Right lobe of liver (tissue), 6 donors: ENCODE results near the gene KCNG3. TPM values are rescaled to one million over a fixed set of nuclear protein-coding genes. Genes with fewer than 3 reads are reported as not detected.

Experiments used
- ATAC-seq, 4 donors: fragments of 200-7000 bp; cut with Tn5 transposase; one replicate each; pipeline ENCODE4 v1.9.1; 2020; ENCODE audit warnings: mild to moderate bottlenecking in 4 of 4, moderate library complexity in 4 of 4
- DNase-seq, 3 donors: peaks; one replicate each; pipeline ENCODE4 v3.0.0-alpha.2; 2020
- H3K27ac ChIP-seq, 3 donors: fragments of 200-600 bp; one replicate each; pipeline ENCODE4 v1.8.0; 2022
- H3K27me3 ChIP-seq, 2 donors: fragments of 200-600 bp; one replicate each; pipeline ENCODE4 v1.8.0; 2022
- H3K36me3 ChIP-seq, 4 donors: fragments of 200-600 bp; sonication (generic) in 1 of 4; one replicate each; pipeline versions ENCODE4 v1.5.1 to v1.8.0; 2017 to 2022; ENCODE audit warnings: control low read depth in 1 of 4
- H3K4me1 ChIP-seq, 4 donors: fragments of 200-600 bp; sonication (generic) in 1 of 4; one replicate each; pipeline versions ENCODE4 v1.5.1 to v1.8.0; 2017 to 2022; ENCODE audit warnings: control low read depth in 1 of 4
- H3K4me3 ChIP-seq, 3 donors: fragments of 200-600 bp; one replicate each; pipeline ENCODE4 v1.8.0; 2022
- H3K9me3 ChIP-seq, 4 donors: fragments of 200-600 bp; sonication (generic) in 1 of 4; one replicate each; pipeline versions ENCODE4 v1.5.1 to v1.8.0; 2017 to 2022; ENCODE audit warnings: control low read depth in 1 of 4
- POLR2A ChIP-seq: fragments of 450-650 bp; IDR thresholded peaks from one replicate; pipeline ENCODE4 v1.6.1; 2017; ENCODE audit warnings: antibody characterized with exemption, mild to moderate bottlenecking
- WGBS: methylation state at CpG from one replicate; pipeline ENCODE4 v1.1.6; 2018; ENCODE audit warnings: low coverage, low lambda C conversion rate; ENCODE audit not compliant: insufficient coverage; ENCODE audit errors: missing lambda C conversion rate; 5-methylcytosine and 5-hydroxymethylcytosine counted together
- intact Hi-C, 2 donors: fragments of 100-400 bp; cut with DNase I; formaldehyde crosslinking; loops; one replicate each; pipeline versions ENCODE4 v1.11.2 to v1.14.1; 2022
- total RNA-seq, 6 experiments: library from RNA; depleted of rRNA in 2 of 6; stranded (reverse); fragments of >200 nt in 2 of 6; fragmentation: NEBNext Ultra II Directional in 3 of 6; extraction: Animal tissue kit (Norgen Biotek cat#: 25700) in 3 of 6; gene quantifications; one replicate each; pipeline versions ENCODE4 v1.1.0 to v1.2.4, GENCODE V29; 2016 to 2023
- TF ChIP-seq, protein P1 (sequence below), 4 donors: fragments of 200-600 bp in 3 of 4; fragments of 450-650 bp in 1 of 4; IDR thresholded peaks; one replicate each; pipeline versions ENCODE4 v1.5.1 to v1.8.0; 2016 to 2022; ENCODE audit warnings: antibody characterized with exemption in 4 of 4, mild to moderate bottlenecking in 2 of 4
- donor health status: DM: no; HTN: yes; CAD: no.
- donor health status: DM: no; HTN: no; CAD: no.
- donor health status: DM: no; HTN: no; CAD: no.
- donor health status: DM: no; HTN: yes; CAD: no.
- donor health status: DM: no; HTN: yes; CAD: no.

Gene KCNG3
- total RNA-seq, 6 experiments from 2014 or later, result 0.06 TPM; not detected in 5

DNA sequence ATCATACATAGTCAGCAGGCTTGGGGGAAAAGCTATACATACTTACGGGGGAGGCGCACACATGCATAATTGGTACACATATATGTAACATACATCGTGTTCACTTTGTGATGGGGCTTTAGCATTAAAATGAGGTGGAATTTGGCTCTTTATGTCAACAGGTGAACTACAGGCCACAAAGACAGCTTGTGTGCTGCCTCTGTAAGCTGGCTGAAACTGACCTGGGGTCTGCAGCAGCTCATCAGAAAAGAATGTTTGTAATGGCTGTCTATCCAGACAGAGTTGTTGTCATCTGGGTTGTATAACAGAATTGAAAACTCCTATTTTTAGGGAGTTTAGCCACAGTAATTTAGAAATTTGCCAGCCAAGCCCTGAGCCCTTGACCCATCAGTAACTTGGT is 4.7 kb upstream of the KCNG3 start:
- DNase-seq, result no peak
- intact Hi-C loops, result no loop called here
- no peaks in the 10 kb centered on the region for H3K36me3 ChIP-seq
- H3K9me3 ChIP-seq, result no peaks in the 10 kb centered on the region
- ATAC-seq, result no peak
- 82% methylated on average over 3 of the region's 3 CpGs for WGBS
- H3K27ac ChIP-seq, result no peak overlapping the region
- H3K4me1 ChIP-seq, result peaks cover 0 to 9% (median 0%) of the 10 kb centered on the region in 4 donors
- TF ChIP-seq, protein P1, sequence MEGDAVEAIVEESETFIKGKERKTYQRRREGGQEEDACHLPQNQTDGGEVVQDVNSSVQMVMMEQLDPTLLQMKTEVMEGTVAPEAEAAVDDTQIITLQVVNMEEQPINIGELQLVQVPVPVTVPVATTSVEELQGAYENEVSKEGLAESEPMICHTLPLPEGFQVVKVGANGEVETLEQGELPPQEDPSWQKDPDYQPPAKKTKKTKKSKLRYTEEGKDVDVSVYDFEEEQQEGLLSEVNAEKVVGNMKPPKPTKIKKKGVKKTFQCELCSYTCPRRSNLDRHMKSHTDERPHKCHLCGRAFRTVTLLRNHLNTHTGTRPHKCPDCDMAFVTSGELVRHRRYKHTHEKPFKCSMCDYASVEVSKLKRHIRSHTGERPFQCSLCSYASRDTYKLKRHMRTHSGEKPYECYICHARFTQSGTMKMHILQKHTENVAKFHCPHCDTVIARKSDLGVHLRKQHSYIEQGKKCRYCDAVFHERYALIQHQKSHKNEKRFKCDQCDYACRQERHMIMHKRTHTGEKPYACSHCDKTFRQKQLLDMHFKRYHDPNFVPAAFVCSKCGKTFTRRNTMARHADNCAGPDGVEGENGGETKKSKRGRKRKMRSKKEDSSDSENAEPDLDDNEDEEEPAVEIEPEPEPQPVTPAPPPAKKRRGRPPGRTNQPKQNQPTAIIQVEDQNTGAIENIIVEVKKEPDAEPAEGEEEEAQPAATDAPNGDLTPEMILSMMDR (IDR thresholded peaks at IDR 0.05), result no peak
- peaks cover 0 to under 1% of the 10 kb centered on the region in 2 donors for H3K27me3 ChIP-seq
- H3K4me3 ChIP-seq, result no peak overlapping the region

DNA sequence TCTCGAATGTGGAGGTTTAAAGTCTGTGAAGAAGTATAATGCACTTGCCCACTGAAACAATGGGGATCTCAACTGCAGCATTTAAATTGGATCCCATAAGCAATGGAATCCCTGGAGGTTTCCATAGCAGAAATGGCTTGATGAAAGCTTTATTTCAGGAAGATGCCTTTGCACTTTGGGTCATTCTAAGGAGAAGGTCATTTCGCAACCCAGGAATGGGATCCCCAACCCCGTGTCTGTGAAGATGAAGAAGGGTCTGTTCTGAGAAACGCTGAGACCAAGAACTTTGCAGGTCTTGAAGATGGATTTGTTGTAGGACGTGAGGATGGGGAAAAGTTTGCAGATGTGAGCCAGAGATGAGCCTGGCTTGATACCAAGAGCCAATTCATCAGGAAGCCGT is 1.8 kb upstream of the KCNG3 start:
- H3K9me3 ChIP-seq, result no peaks in the 10 kb centered on the region
- no peak overlapping the region for H3K4me3 ChIP-seq
- no peak overlapping the region for H3K27ac ChIP-seq
- no peak for DNase-seq
- H3K4me1 ChIP-seq, result peaks cover 0 to 9% (median 0%) of the 10 kb centered on the region in 4 donors
- no peak for TF ChIP-seq POLR2A
- TF ChIP-seq, protein P1 (IDR thresholded peaks at IDR 0.05), result no peak
- no peak for ATAC-seq
- H3K27me3 ChIP-seq, result peaks cover 8 to 11% of the 10 kb centered on the region in 2 donors
- 39% methylated on average over 6 of the region's 6 CpGs for WGBS
- intact Hi-C loops, result no loop called here
- H3K36me3 ChIP-seq, result no peaks in the 10 kb centered on the region

DNA sequence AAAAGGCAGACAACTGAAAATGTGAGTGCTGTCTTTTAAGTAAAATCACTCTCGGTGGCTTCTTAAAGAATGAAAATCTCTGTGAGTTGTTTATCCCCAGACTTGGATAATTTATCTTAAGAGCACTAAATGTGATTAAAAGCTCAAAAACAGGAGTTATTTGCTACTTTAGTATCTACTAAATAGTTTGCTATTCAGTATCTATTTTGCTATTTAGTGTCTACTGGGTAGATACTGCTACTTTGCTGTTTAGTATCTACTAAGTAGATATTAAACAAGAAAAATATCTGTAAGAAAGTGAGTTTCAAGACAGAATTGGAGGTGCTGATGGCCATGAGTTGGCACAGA is 1.4 kb upstream of the KCNG3 start:
- intact Hi-C loops, result no loop called here
- Histone ChIP-seq H3K27ac (no peak overlapping the region), H3K27me3 (peaks cover 8 to 11% of the 10 kb centered on the region in 2 donors), H3K4me1 (peaks cover 0 to 9% (median 0%) of the 10 kb centered on the region in 4 donors), H3K4me3 (no peak overlapping the region), H3K9me3 (no peaks in the 10 kb centered on the region), H3K36me3 (no peaks in the 10 kb centered on the region)
- DNase-seq, result no peak
- WGBS, result 0% methylated on average over 1 of the region's 1 CpG
- TF ChIP-seq POLR2A, result no peak
- TF ChIP-seq, protein P1 (IDR thresholded peaks at IDR 0.05), result no peak
- ATAC-seq, result no peak

DNA sequence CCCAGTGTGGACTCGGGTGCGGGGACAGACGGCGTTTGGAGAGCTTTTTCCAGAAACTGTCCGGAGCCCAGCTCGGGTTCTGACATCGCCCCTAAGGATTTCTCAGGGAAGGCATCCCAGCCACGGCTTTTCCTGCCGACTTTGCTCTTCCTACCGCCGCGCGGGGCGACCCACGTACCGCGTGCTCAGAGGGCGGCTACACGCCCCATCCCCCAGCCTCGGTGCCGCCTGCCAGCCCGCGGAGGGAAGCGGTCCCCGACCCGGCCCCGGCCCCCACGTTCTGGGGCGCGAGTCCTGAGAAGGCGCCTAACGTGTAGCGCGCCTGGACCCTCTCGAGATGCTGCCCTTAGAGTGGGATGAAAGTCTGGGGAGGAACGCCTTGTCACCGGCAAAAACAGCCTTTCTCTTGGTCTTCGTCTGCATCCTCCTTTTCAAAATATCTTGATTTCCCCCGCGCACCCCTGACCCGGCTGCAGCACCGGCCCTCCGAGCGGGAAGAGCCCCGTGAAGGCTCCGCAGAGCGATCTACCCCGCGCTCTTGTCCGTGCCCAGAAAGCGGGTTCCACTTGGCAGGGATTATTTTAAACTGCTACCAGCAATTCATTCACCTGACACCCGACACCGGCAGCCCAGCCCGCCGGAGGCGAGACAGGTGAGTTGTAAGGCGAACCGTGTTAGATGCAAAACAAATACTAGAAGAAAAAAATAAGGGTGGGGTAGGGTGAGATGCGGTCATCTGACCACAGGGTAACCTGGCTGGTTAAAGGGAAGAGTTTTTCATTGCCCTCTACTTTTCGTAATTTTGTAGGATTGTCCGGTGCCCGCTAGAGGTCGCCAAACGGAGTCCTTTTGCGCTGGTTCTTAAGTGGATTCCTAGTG is 812 bp upstream of the KCNG3 start:
- H3K9me3 ChIP-seq, result no peaks in the 10 kb centered on the region
- WGBS, result under 1% methylated on average over 27 of the region's 65 CpGs
- TF ChIP-seq POLR2A, result no peak
- TF ChIP-seq, protein P1 (IDR thresholded peaks at IDR 0.05), result peak; percentile 56 to 90 (median 86)
- H3K4me3 ChIP-seq, result peak overlapping the region; percentile 50 to 55 (median 54)
- H3K27me3 ChIP-seq, result peaks cover 8 to 11% of the 10 kb centered on the region in 2 donors
- peak; percentile 58 to 62 (median 59) for DNase-seq
- H3K4me1 ChIP-seq, result peaks cover 0 to 9% (median 0%) of the 10 kb centered on the region in 4 donors
- H3K36me3 ChIP-seq, result no peaks in the 10 kb centered on the region
- intact Hi-C loops, result no loop called here
- peak; percentile 85 to 91 (median 88) for ATAC-seq
- H3K27ac ChIP-seq, result no peak overlapping the region
